SH-SY5Y (cell line): Measurements from ENCODE around the gene CCDC157.

Experiments used
- GATA2 ChIP-seq: IDR thresholded peaks from 2 replicates; pipeline ENCODE4 v1.6.1; 2011; ENCODE audit warnings: mild to moderate bottlenecking, low read depth, low read length
- GATA3 ChIP-seq: IDR thresholded peaks from 2 replicates; pipeline ENCODE4 v1.6.1; 2011; ENCODE audit warnings: low read depth, mild to moderate bottlenecking, low read length, moderate library complexity

The CCDC157 gene

GRCh38 chr22:30398685-30399680, 42.2 kb downstream of the CCDC157 start:
- TF ChIP-seq GATA2 (no peak), GATA3 (no peak)

- no peak for TF ChIP-seq GATA2
- TF ChIP-seq GATA3, result no peak
Measured at GRCh38 chr22:30399718-30400117, 42.9 kb downstream of the CCDC157 start.

GRCh38 chr22:30400159-30400558, 43.4 kb downstream of the CCDC157 start:
- TF ChIP-seq GATA2 (no peak), GATA3 (no peak)

- TF ChIP-seq GATA3, result no peak
- TF ChIP-seq GATA2, result no peak
Measured at GRCh38 chr22:30402028-30402765, 45.4 kb downstream of the CCDC157 start.

- TF ChIP-seq GATA2 (no peak), GATA3 (no peak)
Measured at GRCh38 chr22:30404307-30404706, 47.5 kb downstream of the CCDC157 start.

GRCh38 chr22:30405731-30406130, 48.9 kb downstream of the CCDC157 start:
- no peak for TF ChIP-seq GATA3
- no peak for TF ChIP-seq GATA2

- TF ChIP-seq GATA3, result no peak
- TF ChIP-seq GATA2, result no peak
Measured at GRCh38 chr22:30406400-30406799, 49.6 kb downstream of the CCDC157 start.

GRCh38 chr22:30408388-30409102, 51.7 kb downstream of the CCDC157 start:
- no peak for TF ChIP-seq GATA2
- TF ChIP-seq GATA3, result no peak

GRCh38 chr22:30411780-30412179, 55.0 kb downstream of the CCDC157 start:
- TF ChIP-seq GATA3 (no peak), GATA2 (no peak)

GRCh38 chr22:30413001-30413400, 56.2 kb downstream of the CCDC157 start:
- TF ChIP-seq GATA2, result no peak
- no peak for TF ChIP-seq GATA3

GRCh38 chr22:30413745-30414524, 57.1 kb downstream of the CCDC157 start:
- TF ChIP-seq GATA2 (no peak), GATA3 (no peak)

- TF ChIP-seq GATA3 (no peak), GATA2 (no peak)
Measured at GRCh38 chr22:30414525-30415047, 57.8 kb downstream of the CCDC157 start.

GRCh38 chr22:30416403-30416802, 59.6 kb downstream of the CCDC157 start:
- TF ChIP-seq GATA2 (no peak), GATA3 (no peak)
